Measurements from ENCODE around the gene LAMA2. TPM values are rescaled to one million over a fixed set of nuclear protein-coding genes. Genes with fewer than 3 reads are reported as not detected.
"Not testable (repeated sequence)": the region's sequence is repeated elsewhere in the genome, so short reads cannot be mapped to it uniquely, and the experiment has no call there.

Gene LAMA2
- total RNA-seq, 1 experiment from 2014 or later, result 0.28 TPM

GRCh38 chr6:129150507-129150906, 267.6 kb downstream of the LAMA2 start:
- H3K4me1 ChIP-seq (ENCODE audit: control insufficient read depth, insufficient read depth, low read length), result no peaks in the 10 kb centered on the region
- H3K4me3 ChIP-seq (ENCODE audit: low read depth in 2 of 2, low read length in 2 of 2), result no peak overlapping the region
- intact Hi-C loops (cut with micrococcal nuclease; ENCODE audit: unreplicated experiment), result no loop called here
- no peak overlapping the region for H3K27ac ChIP-seq (ENCODE audit: low read length)
- H3K27me3 ChIP-seq (ENCODE audit: control insufficient read depth, insufficient read depth, low read length), result no peaks in the 10 kb centered on the region
- no peak for ATAC-seq
- POLR2A ChIA-PET, result no interaction called here
- CTCF ChIA-PET, result no interaction called here
- no TSS peak for BruUV-seq (replicated peaks)
- no peak for DNase-seq (ENCODE audit: low read depth, low spot score)
- no peaks in the 10 kb centered on the region for H3K9me3 ChIP-seq (ENCODE audit: control insufficient read depth, insufficient read depth, low read depth, low read length)
- in situ Hi-C loops (cut with HindIII; ENCODE audit: low pct_unique_long_range_greater_than_20kb, low sequenced_read_pairs), result no loop called here
- no peaks in the 10 kb centered on the region for H3K36me3 ChIP-seq (ENCODE audit: control insufficient read depth, insufficient read depth, low read length)
- TF ChIP-seq SIN3A (IDR thresholded peaks at IDR 0.05; ENCODE audit: borderline replicate concordance, insufficient read depth, low read depth, low read length), result no peak
- TF ChIP-seq REST (IDR thresholded peaks at IDR 0.05; ENCODE audit: insufficient read depth in 1 of 2, low read depth in 2 of 2, low read length in 1 of 2), result no peak
- TF ChIP-seq POLR2AphosphoS5 (IDR thresholded peaks at IDR 0.05; ENCODE audit: low read depth, low read length), result no peak
- no peak for TF ChIP-seq TCF7L2 (IDR thresholded peaks at IDR 0.05; ENCODE audit: low read depth, low read length)
- TF ChIP-seq CTCF (IDR thresholded peaks at IDR 0.05), result no peak

GRCh38 chr6:129153257-129153656, 270.3 kb downstream of the LAMA2 start:
- ChIA-PET POLR2A (no interaction called here), CTCF (no interaction called here)
- TF ChIP-seq SIN3A (IDR thresholded peaks at IDR 0.05; ENCODE audit: borderline replicate concordance, insufficient read depth, low read depth, low read length) (no peak), CTCF (IDR thresholded peaks at IDR 0.05) (no peak)
- intact Hi-C loops (cut with micrococcal nuclease; ENCODE audit: unreplicated experiment) (no loop called here), in situ Hi-C loops (cut with HindIII; ENCODE audit: low pct_unique_long_range_greater_than_20kb, low sequenced_read_pairs) (no loop called here)
- ATAC-seq (no peak), DNase-seq (ENCODE audit: low read depth, low spot score) (no peak)
- BruUV-seq (replicated peaks), result no TSS peak
- Histone ChIP-seq H3K4me3 (ENCODE audit: low read depth in 2 of 2, low read length in 2 of 2) (no peak overlapping the region), H3K9me3 (ENCODE audit: control insufficient read depth, insufficient read depth, low read depth, low read length) (no peaks in the 10 kb centered on the region), H3K27ac (ENCODE audit: low read length) (no peak overlapping the region), H3K4me1 (ENCODE audit: control insufficient read depth, insufficient read depth, low read length) (no peaks in the 10 kb centered on the region), H3K36me3 (ENCODE audit: control insufficient read depth, insufficient read depth, low read length) (no peaks in the 10 kb centered on the region), H3K27me3 (ENCODE audit: control insufficient read depth, insufficient read depth, low read length) (no peaks in the 10 kb centered on the region)

GRCh38 chr6:129159242-129159641, 276.3 kb downstream of the LAMA2 start:
- DNase-seq (ENCODE audit: low read depth, low spot score); POLR2A ChIA-PET; H3K27me3 ChIP-seq (ENCODE audit: control insufficient read depth, insufficient read depth, low read length); ATAC-seq; intact Hi-C loops (cut with micrococcal nuclease; ENCODE audit: unreplicated experiment); in situ Hi-C loops (cut with HindIII; ENCODE audit: low pct_unique_long_range_greater_than_20kb, low sequenced_read_pairs); H3K4me3 ChIP-seq (ENCODE audit: low read depth in 2 of 2, low read length in 2 of 2); BruUV-seq (replicated peaks); H3K9me3 ChIP-seq (ENCODE audit: control insufficient read depth, insufficient read depth, low read depth, low read length); H3K27ac ChIP-seq (ENCODE audit: low read length); CTCF ChIA-PET; H3K36me3 ChIP-seq (ENCODE audit: control insufficient read depth, insufficient read depth, low read length); H3K4me1 ChIP-seq (ENCODE audit: control insufficient read depth, insufficient read depth, low read length): not testable (repeated sequence)
